D341Med (cell line): ENCODE measurements around the gene STK32B.

ENCODE experiments used
- DNase-seq: peaks from one replicate; pipeline ENCODE4 v3.0.0; 2012; ENCODE audit warnings: low spot score

Gene STK32B

DNA sequence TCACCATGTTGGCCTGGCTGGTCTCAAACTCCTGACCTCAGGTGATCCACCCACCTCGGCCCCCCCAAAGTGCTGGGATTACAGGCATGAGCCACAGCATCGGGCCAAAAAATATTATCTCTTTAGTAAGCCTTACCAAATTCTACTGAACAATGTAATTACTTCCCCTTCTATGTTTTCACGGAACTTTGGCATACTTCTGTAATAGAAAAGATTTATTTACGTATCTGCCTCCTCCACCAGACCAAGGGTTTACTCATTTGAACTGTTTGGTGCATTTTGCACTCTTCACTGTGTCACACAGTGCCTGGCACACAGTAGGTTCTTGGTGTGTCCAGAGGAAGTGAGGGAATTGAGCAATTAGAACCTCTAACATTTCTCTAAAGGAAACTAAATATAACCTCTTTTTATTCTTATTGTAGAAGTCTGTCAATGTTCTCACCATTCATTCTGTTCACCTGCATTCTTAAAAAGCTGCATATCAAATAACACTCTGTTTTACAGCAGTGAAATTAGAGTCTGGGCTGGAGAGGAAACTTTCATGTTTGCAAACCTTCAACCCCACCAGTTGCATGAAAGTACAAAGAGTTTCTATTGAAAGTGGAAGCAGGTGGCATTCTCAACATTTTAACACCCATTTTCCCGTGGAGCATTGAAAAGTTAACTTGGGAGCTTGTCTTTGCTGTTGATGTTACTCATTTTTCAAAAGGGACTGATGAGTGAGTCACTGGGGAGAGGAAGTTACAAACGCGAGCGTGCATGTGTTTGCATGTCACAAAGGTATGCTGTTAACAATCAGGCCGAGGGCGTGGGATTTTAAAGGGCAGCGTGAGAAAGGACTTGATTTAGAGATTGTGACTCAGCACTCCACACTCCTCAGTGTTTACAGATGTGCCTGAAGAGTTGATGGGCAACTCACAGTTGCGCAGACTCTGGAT, 314.1 kb downstream of the STK32B start:
- no peak for DNase-seq

DNA sequence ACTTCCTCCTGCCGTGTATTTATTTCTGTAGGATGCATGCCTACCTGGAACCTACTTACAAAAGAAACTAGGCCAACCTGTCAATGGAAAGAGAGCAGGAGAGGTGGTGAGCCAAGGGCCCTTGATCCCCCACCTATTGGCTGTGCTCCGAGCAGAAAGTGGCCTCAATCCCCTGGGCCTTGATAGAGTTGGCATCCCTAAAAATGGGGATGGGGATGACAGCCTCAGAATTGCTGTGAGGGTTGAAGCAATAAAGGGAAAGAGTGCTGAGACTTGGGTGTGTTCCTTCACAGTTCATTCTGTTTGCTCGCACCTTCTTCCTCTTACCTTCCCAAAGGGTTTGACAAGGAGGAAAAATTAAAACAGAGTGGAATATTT, 314.7 kb downstream of the STK32B start:
- no peak for DNase-seq

DNA sequence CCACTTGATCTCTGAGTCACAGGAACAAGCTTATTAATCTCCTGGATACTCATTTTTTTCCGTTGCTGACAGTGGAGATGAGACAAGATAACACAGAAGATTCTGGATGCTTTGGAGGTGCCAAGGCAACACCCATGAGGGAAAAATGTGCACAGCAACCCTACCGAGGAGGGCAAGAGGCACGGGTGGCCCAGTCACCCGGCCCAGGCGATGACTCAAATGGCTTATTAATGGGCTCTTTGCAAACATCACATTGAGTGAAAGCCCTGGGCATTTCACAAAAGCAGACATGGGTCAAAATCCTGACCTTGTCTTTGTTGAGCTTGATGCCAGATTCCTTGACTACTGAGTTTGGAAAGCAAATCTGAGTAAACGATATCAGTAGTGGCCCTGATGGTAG, 315.1 kb downstream of the STK32B start:
- no peak for DNase-seq

DNA sequence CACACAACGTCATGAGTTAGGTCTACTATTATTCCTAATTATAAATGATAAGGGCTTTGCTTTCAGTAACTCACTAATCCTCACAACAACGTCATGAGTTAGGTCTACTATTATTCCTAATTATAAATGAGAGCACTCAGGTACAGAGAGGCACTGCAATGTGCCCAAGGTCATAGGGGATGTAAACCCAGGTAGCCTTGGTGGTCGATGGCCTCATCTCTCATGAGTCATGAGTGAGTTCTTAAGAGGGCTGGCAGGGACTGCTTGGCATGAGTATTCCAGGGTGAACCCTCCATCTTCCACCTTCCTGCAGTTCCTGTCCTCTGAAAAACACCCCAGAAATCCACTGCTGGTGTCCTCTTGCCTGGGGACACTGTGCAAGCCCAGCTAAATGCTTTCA, 317.1 kb downstream of the STK32B start:
- no peak for DNase-seq

DNA sequence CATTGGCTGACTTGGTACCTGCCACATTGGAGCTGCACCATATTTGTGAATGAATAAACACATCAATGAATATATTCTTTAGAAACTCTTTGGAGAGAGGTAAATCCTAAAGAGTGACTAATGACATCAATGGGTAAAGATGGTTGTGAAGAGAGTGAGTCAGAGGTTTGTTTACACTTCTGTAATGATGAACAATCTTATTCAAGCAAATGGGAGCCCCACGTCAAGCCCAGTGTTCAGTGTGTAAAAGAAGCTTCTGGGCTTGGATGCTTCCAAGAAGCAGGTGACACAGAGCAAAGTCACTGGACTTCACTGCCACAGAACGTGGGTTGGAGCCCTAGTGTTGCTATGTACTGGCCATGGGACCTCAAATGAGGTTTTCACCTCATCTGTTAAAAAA, 319.0 kb downstream of the STK32B start:
- DNase-seq, result no peak

DNA sequence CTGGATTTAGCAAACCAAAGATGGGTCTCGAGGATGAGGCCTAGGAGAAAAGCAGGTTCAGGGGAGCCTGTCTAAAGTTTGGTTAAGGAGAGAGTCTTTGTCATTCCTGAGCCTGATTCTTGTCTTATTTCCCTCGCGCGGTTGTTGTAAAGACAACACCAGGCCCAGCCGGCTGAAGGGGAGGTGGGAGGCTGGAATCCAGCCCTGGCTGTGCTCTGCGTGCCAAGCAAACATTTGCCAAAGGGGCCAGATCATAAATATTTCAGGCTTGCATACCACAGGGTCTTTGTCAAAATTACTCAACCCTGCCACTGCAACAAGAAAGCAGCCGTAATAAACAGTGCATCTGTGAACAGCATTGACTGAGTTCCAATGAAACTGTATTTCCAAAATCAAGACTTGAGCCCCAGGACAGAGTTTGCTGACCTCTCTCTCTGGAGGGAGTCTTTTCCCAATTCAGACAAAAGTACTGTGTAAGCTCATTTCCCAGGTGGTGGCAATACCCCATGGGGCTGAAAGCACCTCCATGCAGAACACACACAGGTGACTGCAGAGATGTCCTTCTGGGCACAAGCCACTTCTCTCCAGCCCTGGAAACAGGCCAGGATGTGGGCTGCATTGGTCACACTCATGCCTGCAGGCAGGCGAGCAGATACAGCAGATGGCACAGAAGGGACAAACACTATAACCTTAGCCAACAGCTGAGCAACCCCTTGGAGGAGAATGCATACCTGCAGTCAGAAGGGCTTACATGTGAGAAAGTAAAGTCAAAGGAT, 320.3 kb downstream of the STK32B start:
- DNase-seq, result no peak

DNA sequence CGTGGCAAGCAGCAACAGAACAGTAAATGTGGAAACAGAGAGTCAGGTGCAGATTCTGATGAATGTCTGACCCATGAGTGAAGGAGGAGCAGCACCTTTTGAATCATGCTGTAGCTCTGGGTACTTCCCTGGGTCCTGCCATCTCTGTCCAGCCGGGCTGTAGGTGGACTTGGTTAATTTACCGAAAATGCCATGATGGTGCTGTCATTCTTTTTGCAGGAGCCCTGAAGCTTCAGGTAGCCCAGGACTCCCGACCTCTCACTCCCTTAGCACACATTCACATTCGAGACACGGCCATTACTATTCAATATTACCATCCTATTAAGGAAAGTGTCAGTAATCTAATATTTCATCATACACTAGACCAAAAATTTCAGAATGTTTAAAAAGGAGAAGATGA, 320.9 kb downstream of the STK32B start:
- no peak for DNase-seq

DNA sequence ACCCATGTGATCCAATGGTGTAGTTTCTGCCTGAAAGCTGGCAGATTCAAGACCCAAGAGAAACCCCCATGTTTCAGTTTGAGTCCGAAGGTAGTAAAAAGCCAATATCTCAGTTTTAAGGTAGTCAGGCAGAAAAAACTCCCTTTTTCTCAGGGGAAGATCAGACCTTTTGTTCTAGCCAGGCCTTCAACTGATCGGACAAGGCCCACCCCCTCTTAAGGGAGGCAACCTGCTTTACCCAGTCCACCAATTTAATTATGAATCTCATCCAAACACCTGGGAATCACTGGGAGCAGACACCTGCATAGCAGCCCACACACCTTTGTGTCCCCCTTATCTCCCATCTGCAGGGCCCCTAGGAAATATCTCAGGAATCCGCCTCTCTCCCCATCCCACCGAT, 322.0 kb downstream of the STK32B start:
- DNase-seq, result no peak

DNA sequence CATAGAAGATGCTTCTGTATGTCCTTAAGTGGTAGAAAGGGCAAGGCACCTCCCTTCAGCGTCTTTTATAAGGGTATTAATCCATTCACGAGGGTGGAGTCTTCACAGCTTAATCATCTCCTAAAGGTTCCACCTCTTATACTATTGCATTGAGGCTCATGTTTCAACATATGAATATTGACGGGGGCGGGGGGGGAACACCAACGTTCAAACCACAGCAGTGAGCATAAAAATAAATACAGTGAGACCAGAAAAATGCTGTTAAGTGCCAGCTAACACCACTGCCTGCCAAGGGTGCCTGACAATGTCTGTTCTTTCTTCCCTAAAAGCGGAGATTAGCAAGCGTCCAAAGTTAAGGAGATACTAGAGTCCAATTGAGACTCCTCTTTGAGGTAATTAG, 323.3 kb downstream of the STK32B start:
- no peak for DNase-seq

DNA sequence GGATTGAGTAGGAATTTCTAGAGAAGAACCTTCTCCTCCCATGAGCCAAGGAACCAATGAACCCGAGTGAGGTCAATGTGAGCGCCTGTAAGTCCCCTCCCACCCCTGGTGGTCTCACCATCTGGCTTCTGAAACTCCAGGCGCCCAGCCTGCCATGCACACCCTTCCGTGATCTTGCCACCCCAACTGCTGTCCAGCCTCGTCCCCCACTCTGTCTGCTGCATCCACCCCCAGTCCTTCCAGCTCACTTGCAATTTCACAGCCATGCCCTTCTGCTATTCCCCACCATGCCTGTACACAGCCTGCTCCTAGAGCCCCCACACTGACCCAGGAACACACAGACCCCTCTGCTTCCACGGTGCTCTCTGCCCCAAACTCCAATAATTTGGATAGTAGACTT, 323.7 kb downstream of the STK32B start:
- no peak for DNase-seq

DNA sequence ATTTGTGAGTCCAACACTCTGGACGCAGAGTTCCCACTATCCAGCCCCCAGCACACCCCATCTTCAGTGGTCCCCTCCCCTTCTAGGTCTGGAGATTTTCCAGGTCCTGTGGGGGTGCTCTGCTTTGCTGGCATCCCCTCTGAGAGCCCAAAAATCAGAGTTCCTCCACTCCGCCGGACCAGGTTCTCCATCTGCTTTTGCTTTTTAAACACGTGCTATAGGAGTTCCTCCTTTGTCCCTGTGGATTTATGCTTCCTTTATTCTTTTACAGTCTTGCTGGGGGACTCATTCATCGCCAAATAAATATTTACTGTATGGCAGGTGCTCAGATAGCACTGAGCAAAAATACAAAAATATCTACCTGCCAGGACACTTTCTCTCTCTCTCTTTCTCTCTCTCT, 324.7 kb downstream of the STK32B start:
- DNase-seq, result no peak

DNA sequence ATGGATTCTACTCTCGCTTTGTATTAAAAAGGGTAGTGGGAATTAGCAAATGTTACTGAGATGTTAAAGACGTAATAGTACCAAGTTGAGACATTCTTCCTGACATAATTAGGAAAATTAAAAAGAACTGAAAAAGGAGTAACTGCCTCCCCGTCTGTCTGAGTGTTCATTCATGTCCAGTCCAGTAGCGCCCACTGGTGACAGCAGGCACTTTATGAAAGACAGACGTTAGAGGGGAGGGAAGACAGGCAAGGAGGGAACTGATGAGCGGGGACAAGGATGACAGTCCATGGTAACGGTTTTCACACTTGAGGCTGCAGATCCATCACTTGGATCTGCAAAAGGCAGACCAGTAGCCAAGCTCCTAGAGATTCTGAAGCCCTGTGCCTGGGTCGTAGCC, 326.7 kb downstream of the STK32B start:
- DNase-seq, result no peak

DNA sequence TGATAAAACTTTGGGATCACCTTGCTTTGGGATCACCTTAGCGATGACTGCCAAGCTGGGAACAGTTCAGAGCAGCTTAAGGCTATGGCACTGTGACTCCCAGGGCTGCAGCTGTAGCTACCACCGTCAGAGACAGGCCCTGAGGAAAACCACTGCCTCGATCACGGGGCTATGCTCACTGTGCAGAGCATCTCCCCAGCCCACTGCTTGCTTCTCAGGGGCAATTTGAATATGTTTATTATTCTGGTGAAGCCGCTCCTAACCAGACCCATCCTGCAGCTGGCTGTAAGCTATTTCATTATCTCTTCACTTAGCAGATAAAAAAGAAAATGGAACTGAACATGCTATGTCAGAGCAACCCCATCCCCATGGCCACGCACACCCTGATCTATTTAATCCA, 328.6 kb downstream of the STK32B start:
- no peak for DNase-seq

DNA sequence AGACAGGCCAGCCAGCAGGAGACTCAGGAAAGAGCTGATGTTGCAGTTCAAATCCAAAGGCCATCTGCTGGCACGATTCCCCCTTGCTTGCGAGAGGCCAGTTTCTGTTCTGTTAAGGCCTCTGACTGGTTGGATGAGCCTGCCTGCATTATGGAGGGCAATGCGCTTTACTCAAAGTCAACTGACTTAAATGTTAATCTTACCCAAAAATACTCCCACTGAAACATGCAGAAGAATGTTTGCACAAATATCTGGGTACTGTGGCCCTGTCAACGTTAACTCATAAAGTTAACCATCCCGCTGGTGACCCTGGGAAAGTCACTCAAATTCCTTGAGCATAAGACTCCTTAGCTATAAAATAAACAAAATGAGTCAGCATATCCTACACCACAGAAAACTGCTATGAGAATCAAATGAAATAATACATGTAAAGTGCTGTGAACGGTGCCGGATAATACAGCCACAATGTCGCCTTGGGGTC, 330.7 kb downstream of the STK32B start:
- DNase-seq, result no peak

DNA sequence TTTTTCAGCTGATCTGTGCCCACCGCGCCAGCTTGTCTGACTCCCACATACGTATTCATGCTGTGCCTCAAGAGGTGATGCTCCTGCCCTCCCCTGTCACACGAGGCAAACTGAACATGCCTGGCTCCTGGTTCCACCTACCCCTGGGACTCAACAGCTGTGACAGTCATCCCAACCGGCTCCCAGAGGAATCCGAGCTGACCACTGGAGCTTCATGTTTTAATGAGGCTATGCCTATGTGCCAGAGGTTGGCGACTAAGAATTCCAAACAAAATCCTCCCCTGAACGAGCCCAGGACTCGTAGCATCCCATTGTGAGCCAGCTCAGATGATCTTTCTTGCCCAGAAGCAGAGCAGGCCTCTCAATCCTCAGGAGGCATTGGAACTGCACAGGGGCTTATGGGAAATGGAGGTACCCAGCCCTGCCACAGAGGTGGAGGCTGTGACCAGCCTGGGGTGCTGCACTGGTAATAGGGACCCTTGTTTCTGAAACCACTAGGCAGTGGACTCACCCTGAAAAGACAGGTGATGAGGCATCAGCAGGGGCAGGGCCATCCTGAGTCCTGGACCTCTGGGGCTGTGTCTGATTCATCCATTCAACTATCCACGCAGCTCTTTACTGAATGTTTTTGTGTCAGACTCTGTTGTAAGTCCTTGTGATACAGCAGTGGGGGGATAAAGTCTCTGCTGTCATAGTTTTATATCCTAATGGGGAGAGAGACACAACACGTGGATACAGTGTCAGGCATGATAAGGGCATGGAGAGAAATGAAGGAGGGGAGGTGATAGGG, 332.1 kb downstream of the STK32B start:
- DNase-seq, result no peak

DNA sequence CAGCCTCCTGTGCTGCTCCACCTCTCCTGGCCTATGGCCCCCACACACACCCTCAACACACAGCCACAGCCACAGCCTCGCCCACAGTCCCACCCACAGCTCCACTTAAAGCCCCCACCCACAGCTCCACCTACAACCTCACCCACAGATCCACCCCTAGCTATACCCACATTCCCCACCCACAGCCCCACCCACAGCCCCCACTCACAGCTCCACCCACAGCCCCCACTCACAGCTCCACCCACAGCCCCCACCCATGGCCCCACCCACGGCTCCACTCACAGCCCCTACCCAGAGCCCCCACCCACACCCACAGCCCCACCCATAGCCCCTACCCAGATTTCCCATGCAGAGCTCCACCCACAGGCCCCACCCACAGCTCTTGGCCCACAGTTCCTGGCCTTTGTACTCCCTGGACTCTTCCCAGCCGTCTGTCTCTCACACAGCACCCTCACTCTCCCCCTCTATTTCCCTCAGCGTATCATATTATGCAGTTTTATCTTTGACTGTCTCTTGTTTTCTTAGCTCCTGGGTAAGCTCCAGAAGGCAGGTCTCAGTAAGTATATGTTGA, 334.5 kb downstream of the STK32B start:
- no peak for DNase-seq

DNA sequence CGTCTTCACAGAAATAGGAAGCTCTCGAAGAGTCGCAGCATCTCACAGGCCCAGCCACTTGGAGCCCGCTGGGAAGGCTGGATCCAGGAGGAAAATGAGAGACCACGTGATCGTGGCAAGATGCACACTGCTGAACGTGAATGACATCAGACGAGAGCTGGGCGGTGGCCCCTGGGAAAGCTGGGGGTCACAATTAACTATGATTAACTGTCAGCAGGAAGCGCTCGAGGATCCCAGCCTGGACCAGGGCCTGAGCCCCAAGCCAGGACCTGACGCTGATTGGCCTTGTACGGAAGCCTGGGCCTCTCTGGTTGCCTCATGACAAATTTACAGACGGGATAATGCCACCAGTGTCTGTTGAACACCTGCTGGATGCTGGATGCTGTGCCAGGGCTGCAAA, 335.6 kb downstream of the STK32B start:
- no peak for DNase-seq

DNA sequence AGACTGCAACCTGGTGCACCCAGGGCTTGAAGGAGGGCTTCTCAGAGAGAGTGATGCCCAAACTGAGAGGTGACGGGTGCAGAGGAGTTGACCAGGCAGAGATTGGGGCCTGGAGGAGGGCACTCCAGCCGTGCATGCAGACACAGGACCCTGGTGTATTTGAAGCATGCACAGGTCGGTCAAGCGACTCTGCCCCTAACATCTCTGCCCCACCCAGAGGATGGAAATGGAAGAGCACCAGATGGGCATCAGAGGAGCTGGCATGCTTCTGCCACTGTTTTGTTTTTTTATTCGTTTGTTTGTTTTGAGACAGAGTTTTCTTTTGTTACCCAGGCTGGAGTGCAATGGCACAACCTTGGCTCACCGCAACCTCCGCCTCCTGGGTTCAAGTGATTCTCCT, 336.2 kb downstream of the STK32B start:
- DNase-seq, result no peak

DNA sequence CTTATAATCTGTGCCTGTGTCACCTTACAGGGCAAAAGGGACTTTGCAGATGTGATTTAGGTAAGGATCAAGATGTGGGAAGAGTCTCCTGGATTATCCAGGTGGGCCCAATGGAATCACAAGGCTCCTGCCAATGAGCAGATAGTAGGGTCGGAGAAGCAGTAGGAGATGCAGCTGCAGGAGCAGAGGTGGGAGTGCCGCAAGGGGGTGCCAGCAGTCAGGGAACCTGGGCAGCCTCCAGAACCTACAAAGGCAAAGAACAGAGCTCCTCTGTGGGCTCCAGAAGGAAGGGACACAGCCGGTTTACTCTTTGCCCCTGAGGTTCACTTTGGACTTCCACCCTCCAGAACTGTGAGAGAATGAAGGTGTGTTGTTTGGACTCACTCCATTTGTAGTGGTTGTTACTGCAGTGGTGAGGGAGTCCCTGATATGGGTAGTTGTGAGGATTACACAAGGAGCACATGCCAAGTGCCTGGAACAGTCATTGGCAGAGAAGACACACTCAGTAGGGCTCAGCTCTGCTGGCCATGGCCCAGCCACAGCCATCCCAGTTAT, 338.6 kb downstream of the STK32B start:
- DNase-seq, result no peak

DNA sequence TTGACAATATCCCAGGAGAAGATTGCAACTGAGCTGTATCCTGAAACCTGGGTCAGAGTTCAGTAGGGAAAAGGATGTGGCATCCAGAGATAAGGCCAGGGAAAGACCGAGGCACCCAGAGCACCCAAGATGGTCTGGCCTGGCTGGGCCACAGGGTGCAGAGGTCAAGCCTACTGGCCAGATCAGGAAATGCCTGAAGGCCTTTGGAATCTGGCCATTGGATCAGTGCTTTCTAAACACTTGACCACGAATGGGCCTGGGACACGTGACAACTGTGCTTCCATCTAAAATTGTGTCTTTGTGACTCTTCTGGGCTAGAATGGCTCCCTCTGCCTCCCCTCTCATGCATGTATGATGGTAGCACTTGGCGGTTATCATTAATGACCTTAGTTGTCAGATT, 340.2 kb downstream of the STK32B start:
- DNase-seq, result no peak

DNA sequence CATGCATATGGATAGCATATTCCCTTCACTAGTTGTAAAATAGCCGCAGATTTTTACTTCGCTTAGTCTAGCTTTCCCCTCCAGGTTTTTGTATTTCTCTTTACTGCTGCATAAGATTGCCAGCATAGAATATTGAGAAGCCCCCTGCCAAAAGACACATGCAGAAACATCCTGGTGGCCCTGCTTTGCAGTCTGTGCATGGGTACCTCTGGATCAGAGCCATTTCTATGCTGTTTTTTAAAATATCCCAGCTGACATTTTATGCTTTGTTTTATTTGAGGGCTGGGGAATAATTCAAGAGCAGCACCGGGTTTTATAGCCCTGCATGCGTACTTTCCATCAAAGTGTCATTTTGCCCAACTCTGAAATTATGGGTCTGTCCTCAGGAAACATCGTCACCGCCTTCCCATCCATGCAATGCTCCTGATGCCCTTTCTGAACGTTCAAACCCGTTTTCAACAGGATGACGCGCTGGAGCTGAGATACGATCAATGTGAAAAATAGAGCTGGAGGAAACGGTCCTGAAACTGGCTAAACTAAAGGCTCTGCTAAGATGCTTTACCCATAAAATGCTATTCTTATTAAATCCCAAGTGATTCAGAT, 342.7 kb downstream of the STK32B start:
- DNase-seq, result no peak
